Stimulated activated naive CD4-positive, alpha-beta T cell treated with Interleukin-2 at 50 U/mL for 16 hours (primary cell): Measurements from ENCODE around the gene TJP3.

ENCODE experiments used
- DNase-seq: peaks from one replicate; lab custom pipeline; 2025; lab: John Stamatoyannopoulos, UW

TJP3 gene

GRCh38 chr19:3691726-3692125 lies 16.5 kb upstream of the TJP3 start:
- DNase-seq = no peak

GRCh38 chr19:3692141-3693024 lies 15.8 kb upstream of the TJP3 start:
- DNase-seq = peak; percentile 34

- no peak for DNase-seq
Observed at GRCh38 chr19:3693025-3693925, 14.9 kb upstream of the TJP3 start.

- no peak for DNase-seq
Observed at GRCh38 chr19:3694361-3695123, 13.6 kb upstream of the TJP3 start.

GRCh38 chr19:3695124-3695733 lies 13.0 kb upstream of the TJP3 start:
- DNase-seq = no peak

- no peak for DNase-seq
Observed at GRCh38 chr19:3695986-3696659, 12.1 kb upstream of the TJP3 start.

- no peak for DNase-seq
Observed at GRCh38 chr19:3696660-3696995, 11.6 kb upstream of the TJP3 start.

- DNase-seq = no peak
Observed at GRCh38 chr19:3697094-3697493, 11.1 kb upstream of the TJP3 start.

- DNase-seq = no peak
Observed at GRCh38 chr19:3697671-3698385, 10.4 kb upstream of the TJP3 start.

- DNase-seq = no peak
Observed at GRCh38 chr19:3698386-3698950, 9.7 kb upstream of the TJP3 start.

GRCh38 chr19:3698974-3699740 lies 9.0 kb upstream of the TJP3 start:
- peak; percentile 14 for DNase-seq

- DNase-seq = peak; percentile 25
Observed at GRCh38 chr19:3699741-3700241, 8.4 kb upstream of the TJP3 start.

GRCh38 chr19:3700242-3701032 lies 7.7 kb upstream of the TJP3 start, which contains the start of gene PIP5K1C:
PIP5K1C (minus strand) TSS chr19:3700468; CDS start chr19:3700390, 78 bp downstream.
- DNase-seq = peak; percentile 89

- no peak for DNase-seq
Observed at GRCh38 chr19:3701200-3701599, 7.0 kb upstream of the TJP3 start.

GRCh38 chr19:3707868-3708206 lies 347 bp upstream of the TJP3 start:
- no peak for DNase-seq

GRCh38 chr19:3710265-3710812 lies 2.2 kb downstream of the TJP3 start:
- DNase-seq = no peak

GRCh38 chr19:3712663-3713611 lies 4.8 kb downstream of the TJP3 start:
- DNase-seq = no peak
